Type B pancreatic cell (in vitro differentiated cells): ENCODE measurements around the gene LTB4R2. TPM values are rescaled to one million over a fixed set of nuclear protein-coding genes. Genes with fewer than 3 reads are reported as not detected.
A peak's percentile ranks its signal among the peaks of the same experiment; 100 is the strongest.

Source experiments
- DNase-seq: peaks from one replicate; pipeline ENCODE4 v3.0.0; 2021; ENCODE audit warnings: mixed read lengths; ENCODE audit not compliant: unreplicated experiment; ENCODE audit errors: extremely low spot score
- H3K27ac Mint-ChIP-seq: 2 replicates; pipeline ENCODE4 v1.8.0; 2021; ENCODE audit warnings: mild to moderate bottlenecking, mixed read lengths
- H3K27me3 Mint-ChIP-seq: 2 replicates; pipeline ENCODE4 v1.8.0; 2021; ENCODE audit warnings: mixed read lengths
- H3K36me3 Mint-ChIP-seq: 2 replicates; pipeline ENCODE4 v1.8.0; 2021; ENCODE audit warnings: mixed read lengths
- H3K4me1 Mint-ChIP-seq: one replicate; pipeline ENCODE4 v1.8.0; 2021; ENCODE audit warnings: mixed read lengths; ENCODE audit not compliant: unreplicated experiment
- H3K4me3 Mint-ChIP-seq: 2 replicates; pipeline ENCODE4 v1.8.0; 2021; ENCODE audit warnings: mild to moderate bottlenecking, mixed read lengths
- H3K9me3 Mint-ChIP-seq: 2 replicates; pipeline ENCODE4 v1.8.0; 2021; ENCODE audit warnings: mixed read lengths
- total RNA-seq: library from RNA; stranded (reverse); gene quantifications from 2 replicates; pipeline ENCODE4 v1.2.1, GENCODE V29; 2021; ENCODE audit warnings: low replicate concordance
- TF ChIP-seq, protein P1 (sequence below): fragments of 200-600 bp; sonication (generic); conservative IDR thresholded peaks from 2 replicates; pipeline ENCODE4 v1.5.0; 2021; ENCODE audit warnings: antibody characterized with exemption, mild to moderate bottlenecking

The LTB4R2 gene
- total RNA-seq, 1 donor from 2014 or later = 9.4 TPM

DNA sequence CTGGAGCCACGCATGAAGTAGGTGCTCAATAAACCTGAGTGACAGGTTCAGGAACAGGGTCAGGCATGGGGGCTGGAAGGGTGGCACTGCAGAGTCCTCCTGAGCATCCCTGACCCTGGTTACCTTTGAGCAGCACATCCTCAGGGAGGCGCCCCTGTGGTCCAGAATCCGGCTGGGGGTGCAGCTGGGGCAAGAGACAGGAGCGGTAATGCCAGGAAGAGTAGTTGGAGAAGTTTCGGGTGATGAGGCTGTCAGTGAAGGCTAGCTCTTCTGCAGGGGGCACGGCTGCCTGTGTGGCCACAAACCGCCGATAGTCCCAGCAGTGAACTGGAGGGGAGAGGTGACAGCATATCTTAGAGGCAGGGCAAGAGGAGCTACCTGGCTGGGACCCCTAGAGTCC is 40.6 kb upstream of the LTB4R2 start:
- Mint-ChIP-seq H3K4me1 (peaks cover 15% of the 10 kb centered on the region), H3K36me3 (peaks cover 4% of the 10 kb centered on the region), H3K9me3 (no peaks in the 10 kb centered on the region), H3K27me3 (no peaks in the 10 kb centered on the region), H3K4me3 (peak overlapping the region; percentile 64), H3K27ac (no peak overlapping the region)
- TF ChIP-seq, protein P1, sequence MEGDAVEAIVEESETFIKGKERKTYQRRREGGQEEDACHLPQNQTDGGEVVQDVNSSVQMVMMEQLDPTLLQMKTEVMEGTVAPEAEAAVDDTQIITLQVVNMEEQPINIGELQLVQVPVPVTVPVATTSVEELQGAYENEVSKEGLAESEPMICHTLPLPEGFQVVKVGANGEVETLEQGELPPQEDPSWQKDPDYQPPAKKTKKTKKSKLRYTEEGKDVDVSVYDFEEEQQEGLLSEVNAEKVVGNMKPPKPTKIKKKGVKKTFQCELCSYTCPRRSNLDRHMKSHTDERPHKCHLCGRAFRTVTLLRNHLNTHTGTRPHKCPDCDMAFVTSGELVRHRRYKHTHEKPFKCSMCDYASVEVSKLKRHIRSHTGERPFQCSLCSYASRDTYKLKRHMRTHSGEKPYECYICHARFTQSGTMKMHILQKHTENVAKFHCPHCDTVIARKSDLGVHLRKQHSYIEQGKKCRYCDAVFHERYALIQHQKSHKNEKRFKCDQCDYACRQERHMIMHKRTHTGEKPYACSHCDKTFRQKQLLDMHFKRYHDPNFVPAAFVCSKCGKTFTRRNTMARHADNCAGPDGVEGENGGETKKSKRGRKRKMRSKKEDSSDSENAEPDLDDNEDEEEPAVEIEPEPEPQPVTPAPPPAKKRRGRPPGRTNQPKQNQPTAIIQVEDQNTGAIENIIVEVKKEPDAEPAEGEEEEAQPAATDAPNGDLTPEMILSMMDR = no peak
- DNase-seq = no peak

DNA sequence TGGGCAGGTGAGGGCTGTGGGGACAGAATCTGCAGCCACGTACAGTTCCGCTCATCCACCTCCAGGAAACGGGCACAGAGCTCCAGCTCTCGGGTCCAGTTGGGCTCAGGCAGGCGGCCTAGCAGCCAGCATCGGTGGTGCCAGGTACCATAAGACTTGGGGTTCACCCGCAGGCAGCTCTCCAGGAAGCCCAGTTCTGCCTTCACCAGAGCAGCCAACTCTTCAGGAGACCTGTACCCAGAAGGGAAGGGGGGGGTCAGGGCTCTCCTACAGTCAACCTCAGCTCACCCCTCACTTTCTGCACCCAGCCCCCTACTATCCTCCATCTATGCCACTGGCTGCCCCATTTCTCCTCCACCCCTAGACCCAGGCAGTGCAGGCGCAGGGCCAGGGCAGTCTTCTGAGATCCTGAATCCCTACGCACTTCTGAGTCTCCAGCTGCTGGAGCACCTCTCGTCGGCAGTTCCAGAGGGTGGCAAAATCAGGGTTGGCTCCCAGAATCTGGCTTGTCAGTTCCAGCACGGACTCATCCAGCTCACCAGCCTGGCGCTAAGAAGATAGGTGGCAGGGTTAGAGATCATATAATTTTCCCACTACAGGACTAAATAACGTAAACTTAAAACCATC is 39.9 kb upstream of the LTB4R2 start:
- H3K36me3 Mint-ChIP-seq = peaks cover 4% of the 10 kb centered on the region
- H3K27ac Mint-ChIP-seq = no peak overlapping the region
- H3K4me1 Mint-ChIP-seq = peaks cover 12% of the 10 kb centered on the region
- TF ChIP-seq, protein P1 = no peak
- DNase-seq = no peak
- no peaks in the 10 kb centered on the region for H3K9me3 Mint-ChIP-seq
- peak overlapping the region; percentile 94 for H3K4me3 Mint-ChIP-seq
- H3K27me3 Mint-ChIP-seq = no peaks in the 10 kb centered on the region

DNA sequence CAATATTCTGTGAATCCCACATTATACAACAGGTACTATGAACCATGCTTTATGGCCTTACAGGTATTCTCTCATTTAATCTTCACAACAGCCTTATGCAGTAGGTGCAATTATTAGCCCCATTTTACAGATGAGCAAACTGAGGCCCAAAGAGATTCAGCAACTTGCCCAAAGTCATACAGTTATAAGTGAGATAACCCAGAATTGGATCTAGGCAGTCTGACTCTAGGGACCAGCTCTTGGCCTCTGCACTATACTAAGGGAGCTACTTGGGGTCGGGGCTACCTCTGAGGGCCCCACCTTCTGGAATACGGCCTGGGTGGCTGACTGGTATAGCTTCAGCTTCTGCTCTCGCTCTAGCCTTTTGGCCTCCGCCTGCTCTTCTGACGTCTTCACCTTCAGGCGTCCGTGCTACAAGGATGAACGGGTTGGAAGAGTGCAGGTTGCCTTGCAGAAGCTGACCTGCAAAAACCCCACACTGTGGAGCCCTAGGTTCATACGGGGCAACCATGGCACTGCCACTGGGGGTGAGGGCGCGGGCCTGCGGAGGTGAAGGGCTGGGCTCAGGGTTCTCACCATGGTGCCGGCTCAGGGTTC is 39.3 kb upstream of the LTB4R2 start:
- Mint-ChIP-seq H3K27ac (peak overlapping the region; percentile 79), H3K9me3 (no peaks in the 10 kb centered on the region), H3K36me3 (peaks cover 4% of the 10 kb centered on the region), H3K27me3 (no peaks in the 10 kb centered on the region), H3K4me1 (peaks cover 12% of the 10 kb centered on the region), H3K4me3 (peak overlapping the region; percentile 94)
- no peak for DNase-seq
- TF ChIP-seq, protein P1 = no peak

DNA sequence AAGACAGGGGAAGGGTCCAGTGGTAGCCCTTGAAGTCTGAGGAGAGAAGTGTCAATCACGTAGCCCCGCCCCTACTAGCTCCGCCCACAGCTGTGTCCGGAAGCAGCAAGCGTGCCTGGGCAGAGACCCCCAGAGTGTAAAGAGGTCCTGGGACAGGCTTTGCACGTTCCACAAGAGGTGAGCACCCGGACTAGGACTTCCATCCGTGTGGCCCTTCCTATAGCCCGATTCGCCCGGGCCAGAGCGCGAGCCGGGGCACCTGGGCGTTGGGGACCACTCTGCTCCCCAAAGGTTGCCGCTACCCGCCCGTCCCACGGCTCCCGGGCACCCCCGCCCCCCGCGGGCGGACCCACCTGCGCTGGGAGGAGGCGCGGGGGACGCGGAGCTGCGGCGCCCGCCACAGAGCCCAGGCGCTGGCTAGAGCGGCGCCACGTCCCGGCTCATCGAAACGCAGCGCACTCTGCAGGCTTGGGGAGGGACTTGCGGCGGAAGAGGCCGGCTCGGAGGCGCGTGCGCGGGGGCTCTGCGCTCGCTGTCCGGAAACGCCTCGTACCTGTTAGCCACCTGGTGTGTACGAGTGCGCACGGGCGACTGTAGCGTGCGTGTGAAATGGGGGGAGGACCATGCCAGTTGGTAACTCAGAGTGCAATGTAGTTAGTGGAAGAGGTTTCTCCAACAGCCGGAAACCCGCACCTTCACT is 38.7 kb upstream of the LTB4R2 start, which contains the start of gene RABGGTA:
TSS of gene RABGGTA (minus strand) at position 464 of the 700 bp plus-strand sequence. CDS start 482 bp downstream, outside the sequence.
- Mint-ChIP-seq H3K36me3 (peaks cover 4% of the 10 kb centered on the region), H3K4me1 (peaks cover 12% of the 10 kb centered on the region), H3K9me3 (no peaks in the 10 kb centered on the region), H3K27ac (peak within 1 kb of the TSS; percentile 79), H3K27me3 (no peaks in the 10 kb centered on the region), H3K4me3 (peak within 1 kb of the TSS; percentile 94)
- TF ChIP-seq, protein P1 = peak; percentile 78
- peak; percentile 90 for DNase-seq

DNA sequence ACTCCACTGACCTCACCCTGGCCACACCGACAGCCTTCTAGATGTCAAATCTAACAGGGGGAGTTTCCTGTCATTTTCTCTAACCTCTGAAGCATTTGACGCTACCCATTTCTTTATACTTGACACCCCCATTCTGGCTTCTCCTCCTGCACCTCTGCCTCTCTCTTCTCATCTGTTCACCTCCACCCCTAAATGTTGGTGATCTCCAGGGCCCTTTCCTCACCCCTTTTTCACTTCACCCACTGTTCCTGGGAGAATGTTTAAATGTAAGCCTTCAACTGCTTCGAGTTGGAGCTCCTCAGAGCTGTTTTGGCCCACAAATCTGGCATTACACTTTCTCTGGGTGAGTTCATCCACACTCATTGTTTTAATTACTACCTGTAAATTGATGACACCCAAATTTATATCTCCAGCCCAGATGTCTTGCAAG is 38.1 kb upstream of the LTB4R2 start:
- TF ChIP-seq, protein P1 = no peak
- Mint-ChIP-seq H3K27ac (peak overlapping the region; percentile 79), H3K4me1 (peaks cover 12% of the 10 kb centered on the region)

More for the DNA sequence above, 38.1 kb upstream of the LTB4R2 start:
- no peaks in the 10 kb centered on the region for H3K27me3 Mint-ChIP-seq
- no peak for DNase-seq
- H3K4me3 Mint-ChIP-seq = peak overlapping the region; percentile 94
- no peaks in the 10 kb centered on the region for H3K9me3 Mint-ChIP-seq
- H3K36me3 Mint-ChIP-seq = peaks cover 5% of the 10 kb centered on the region
